H1 (cell line): ENCODE results near the gene IFT81. TPM values are rescaled to one million over a fixed set of nuclear protein-coding genes. Genes with fewer than 3 reads are reported as not detected.

Source experiments
- CBX8 ChIP-seq: fragments of 300-800, 300-1000 bp; sonication (generic); IDR thresholded peaks from 2 replicates; pipeline ENCODE4 v1.7.1; 2016; ENCODE audit warnings: low read depth, low read length, borderline replicate concordance
- CREB1 ChIP-seq: IDR thresholded peaks from 2 replicates; pipeline ENCODE4 v1.6.1; 2012; ENCODE audit warnings: inconsistent platforms
- EGR1 ChIP-seq: IDR thresholded peaks from 2 replicates; pipeline ENCODE4 v1.6.1; 2011; ENCODE audit warnings: low read depth, low read length, borderline replicate concordance
- GTF2F1 ChIP-seq: IDR thresholded peaks from 2 replicates; pipeline ENCODE4 v1.6.1; 2012; ENCODE audit warnings: low read depth, low read length, improper control_type of control experiment, borderline replicate concordance
- RAD21 ChIP-seq, 2 experiments: IDR thresholded peaks in 1 of 2; conservative IDR thresholded peaks in 1 of 2; 2 replicates each; pipeline ENCODE4 v1.6.1; 2011; ENCODE audit warnings: low read depth in 2 of 2, low read length in 2 of 2, improper control_type of control experiment in 1 of 2, inconsistent platforms in 1 of 2, mild to moderate bottlenecking in 1 of 2, moderate library complexity in 1 of 2
- RXRA ChIP-seq: IDR thresholded peaks from 2 replicates; pipeline ENCODE4 v1.6.1; 2011; ENCODE audit warnings: low read depth, mild to moderate bottlenecking, low read length, moderate library complexity; ENCODE audit not compliant: insufficient read depth
- SP1 ChIP-seq: IDR thresholded peaks from 2 replicates; pipeline ENCODE4 v1.6.1; 2011; ENCODE audit warnings: low read depth, low read length
- polyA plus RNA-seq, 7 experiments: library from polyadenylated mRNA; depleted of rRNA in 3 of 7; stranded (reverse) in 5 of 7; unstranded in 2 of 7; fragments of >200 nt in 5 of 7; fragments of 200-250 nt in 2 of 7; gene quantifications; 1 replicate in 5 of 7; 2 replicates in 1 of 7; 4 replicates in 1 of 7; pipeline versions ENCODE4 v1.2.1 to v1.2.3, GENCODE V29; 2011 to 2013; ENCODE audit warnings: missing spikeins in 2 of 7, mixed read lengths in 2 of 7
- total RNA-seq: library from RNA; stranded (reverse); fragmentation: NEBNext Ultra II Directional; extraction: Animal tissue kit (Norgen Biotek cat#: 25700); gene quantifications from 2 replicates; pipeline ENCODE4 v1.2.1, GENCODE V29; 2021

IFT81 gene
- total and polyA plus RNA-seq, 2 of the 8 experiments (the other 6 are each of a cell fraction or from before 2014, with no cell fraction given) = 4.1 to 14.5 TPM

- TF ChIP-seq EGR1 = no peak
- no peak for TF ChIP-seq SP1
- no peak for TF ChIP-seq RAD21 (IDR thresholded peaks at IDR 0.05 in 1 of 2, conservative IDR thresholded peaks at IDR 0.05 in 1 of 2; ENCODE audit: low read depth in 2 of 2, low read length in 2 of 2)
- TF ChIP-seq GTF2F1 = no peak
- no peak for TF ChIP-seq RXRA
- no peak for TF ChIP-seq CREB1
- TF ChIP-seq CBX8 = no peak
Observed at GRCh38 chr12:110203546-110203945, 79.4 kb downstream of the IFT81 start (continued).
